Activated CD8-positive, alpha-beta T cell treated with anti-CD3 and anti-CD28 coated beads for 36 hours (primary cell): ENCODE measurements around the gene SLC25A25. TPM values are rescaled to one million over a fixed set of nuclear protein-coding genes. Genes with fewer than 3 reads are reported as not detected.
A peak's percentile ranks its signal among the peaks of the same experiment; 100 is the strongest.

Experiments
- ATAC-seq: fragments of 200-7000 bp; cut with Tn5 transposase; one replicate; pipeline ENCODE4 v1.10.0; 2021; ENCODE audit warnings: mild to moderate bottlenecking, moderate library complexity
- CTCF ChIA-PET: fragments of 350-600 bp; sonication (Branson Sonifier 250); formaldehyde crosslinking; loops from one replicate; lab custom pipeline; 2021; ENCODE audit warnings: antibody characterized with exemption; lab: Charles Lee
- POLR2A ChIA-PET: fragments of 350-600 bp; sonication (Branson Sonifier 250); formaldehyde crosslinking; loops from one replicate; lab custom pipeline; 2021; ENCODE audit warnings: antibody characterized with exemption; lab: Charles Lee
- DNase-seq: peaks from one replicate; pipeline ENCODE4 v3.0.0-alpha.2; 2020
- H3K27ac Mint-ChIP-seq: one replicate; pipeline ENCODE4 v1.8.0; 2021; ENCODE audit warnings: mild to moderate bottlenecking, mixed read lengths
- H3K27me3 Mint-ChIP-seq: one replicate; pipeline ENCODE4 v1.8.0; 2021; ENCODE audit warnings: mixed read lengths
- H3K36me3 Mint-ChIP-seq: one replicate; pipeline ENCODE4 v1.8.0; 2021; ENCODE audit warnings: low read depth, mixed read lengths
- H3K4me1 Mint-ChIP-seq: one replicate; pipeline ENCODE4 v1.8.0; 2021; ENCODE audit warnings: low read depth, mixed read lengths
- H3K4me3 Mint-ChIP-seq: one replicate; pipeline ENCODE4 v1.8.0; 2021; ENCODE audit warnings: mild to moderate bottlenecking, moderate library complexity, mixed read lengths
- H3K9me3 Mint-ChIP-seq: one replicate; pipeline ENCODE4 v1.8.0; 2021; ENCODE audit warnings: mixed read lengths
- CTCF ChIP-seq: fragments of 200-600 bp; IDR thresholded peaks from one replicate; pipeline ENCODE4 v1.8.0; 2022; ENCODE audit warnings: antibody characterized with exemption, mild to moderate bottlenecking
- intact Hi-C: fragments of 100-400 bp; cut with micrococcal nuclease; formaldehyde crosslinking; loops from one replicate; pipeline ENCODE4 v1.10.0; 2022
- total RNA-seq, 2 experiments: library from RNA; stranded (reverse); gene quantifications; one replicate each; pipeline ENCODE4 v1.2.3, GENCODE V29; 2021

SLC25A25 gene
- total RNA-seq, 2 experiments from 2014 or later = 12.9 to 14.6 TPM

GRCh38 chr9:128080206-128080605, 12.2 kb downstream of the SLC25A25 start:
- DNase-seq = no peak
- Mint-ChIP-seq H3K4me3 (no peak overlapping the region), H3K4me1 (peaks cover 51% of the 10 kb centered on the region), H3K9me3 (no peaks in the 10 kb centered on the region), H3K27ac (no peak overlapping the region), H3K36me3 (peaks cover 22% of the 10 kb centered on the region), H3K27me3 (no peaks in the 10 kb centered on the region)
- CTCF ChIA-PET = interaction anchor here (2.0 kb wide), 1 partner anchor 45 kb away, joined by 8 read pairs; no protein-coding TSS in a partner anchor
- POLR2A ChIA-PET = interaction anchor here (0.6 to 0.7 kb wide), 2 partner anchors 13 to 175 kb away, joined by 3 to 5 read pairs; partner anchors contain the start of gene NAIF1
- TF ChIP-seq CTCF = no peak
- intact Hi-C loops = no loop called here
- ATAC-seq = no peak

- H3K36me3 Mint-ChIP-seq = peaks cover 26% of the 10 kb centered on the region
- no peaks in the 10 kb centered on the region for H3K27me3 Mint-ChIP-seq
- ATAC-seq = no peak
- CTCF ChIA-PET = interaction anchor here (1.4 to 1.7 kb wide), 2 partner anchors 22 to 37 kb away, joined by 5 to 8 read pairs; no protein-coding TSS in a partner anchor
- no peak for TF ChIP-seq CTCF
- H3K9me3 Mint-ChIP-seq = no peaks in the 10 kb centered on the region
- intact Hi-C loops = no loop called here
- peak overlapping the region; percentile 65 for H3K27ac Mint-ChIP-seq
- POLR2A ChIA-PET = interaction anchor here (0.7 kb wide), 1 partner anchor 14 kb away, joined by 3 read pairs; the partner anchor contains the start of gene NAIF1
- H3K4me1 Mint-ChIP-seq = peaks cover 55% of the 10 kb centered on the region
- no peak for DNase-seq
- no peak overlapping the region for H3K4me3 Mint-ChIP-seq
Observed at GRCh38 chr9:128081056-128081455, 13.0 kb downstream of the SLC25A25 start.

- Mint-ChIP-seq H3K27me3 (no peaks in the 10 kb centered on the region), H3K27ac (peak overlapping the region; percentile 52), H3K9me3 (no peaks in the 10 kb centered on the region), H3K4me3 (no peak overlapping the region), H3K4me1 (peaks cover 51% of the 10 kb centered on the region), H3K36me3 (peaks cover 23% of the 10 kb centered on the region)
- intact Hi-C loops = no loop called here
- ChIA-PET CTCF (interaction anchor here (0.8 to 1.7 kb wide), 3 partner anchors 11 to 35 kb away, joined by 3 to 8 read pairs (median 5); no protein-coding TSS in a partner anchor), POLR2A (interaction anchor here (1.0 kb wide), 1 partner anchor 9 kb away, joined by 3 read pairs; no protein-coding TSS in a partner anchor)
- DNase-seq = no peak
- no peak for ATAC-seq
- TF ChIP-seq CTCF = no peak
Observed at GRCh38 chr9:128082151-128082550, 14.1 kb downstream of the SLC25A25 start.

GRCh38 chr9:128084746-128085145, 16.7 kb downstream of the SLC25A25 start:
- H3K9me3 Mint-ChIP-seq = no peaks in the 10 kb centered on the region
- H3K36me3 Mint-ChIP-seq = peaks cover 14% of the 10 kb centered on the region
- TF ChIP-seq CTCF = no peak
- intact Hi-C loops = no loop called here
- ChIA-PET CTCF (interaction anchor here (1.0 to 1.9 kb wide), 7 partner anchors 9 to 141 kb away, joined by 3 to 8 read pairs (median 3); no protein-coding TSS in a partner anchor), POLR2A (interaction anchor here (0.9 kb wide), 1 partner anchor 125 kb away, joined by 3 read pairs; no protein-coding TSS in a partner anchor)
- H3K4me3 Mint-ChIP-seq = no peak overlapping the region
- ATAC-seq (no peak), DNase-seq (no peak)
- peaks cover 47% of the 10 kb centered on the region for H3K4me1 Mint-ChIP-seq
- no peak overlapping the region for H3K27ac Mint-ChIP-seq
- no peaks in the 10 kb centered on the region for H3K27me3 Mint-ChIP-seq

GRCh38 chr9:128085943-128086342, 17.9 kb downstream of the SLC25A25 start:
- Mint-ChIP-seq H3K27me3 (no peaks in the 10 kb centered on the region), H3K9me3 (no peaks in the 10 kb centered on the region), H3K4me1 (peaks cover 50% of the 10 kb centered on the region), H3K27ac (peak overlapping the region; percentile 52), H3K4me3 (no peak overlapping the region), H3K36me3 (peaks cover 16% of the 10 kb centered on the region)
- intact Hi-C loops = no loop called here
- ATAC-seq (no peak), DNase-seq (no peak)
- no peak for TF ChIP-seq CTCF
- ChIA-PET POLR2A (no interaction called here), CTCF (interaction anchor here (0.9 to 4.0 kb wide), 2 partner anchors 9 to 32 kb away, joined by 3 to 21 read pairs; no protein-coding TSS in a partner anchor)
